Parathyroid adenoma (tissue), 2 donors: ENCODE results near the gene TREM1.

Experiments used
- H2AFZ ChIP-seq: fragments of 300-600 bp; sonication (generic); one replicate; pipeline ENCODE4 v1.7.0; 2017; ENCODE audit warnings: antibody characterized with exemption, mild to moderate bottlenecking
- H3K27ac ChIP-seq: fragments of 300-600 bp; sonication (generic); one replicate; pipeline ENCODE4 v1.7.0; 2017
- H3K27me3 ChIP-seq: fragments of 300-600 bp; sonication (generic); one replicate; pipeline ENCODE4 v1.7.0; 2017; ENCODE audit warnings: low read length; ENCODE audit not compliant: control insufficient read depth, insufficient read depth
- H3K36me3 ChIP-seq: fragments of 300-600 bp; sonication (generic); one replicate; pipeline ENCODE4 v1.7.0; 2017; ENCODE audit warnings: low read length; ENCODE audit not compliant: control insufficient read depth, insufficient read depth
- H3K4me1 ChIP-seq: fragments of 300-600 bp; sonication (generic); one replicate; pipeline ENCODE4 v1.7.0; 2017; ENCODE audit warnings: control low read depth
- H3K4me2 ChIP-seq: fragments of 300-600 bp; sonication (generic); one replicate; pipeline ENCODE4 v1.7.0; 2017; ENCODE audit warnings: low read length
- H3K4me3 ChIP-seq: fragments of 300-600 bp; sonication (generic); one replicate; pipeline ENCODE4 v1.7.0; 2017; ENCODE audit warnings: low read depth, low read length
- H3K79me2 ChIP-seq: fragments of 300-600 bp; sonication (generic); one replicate; pipeline ENCODE4 v1.7.0; 2017; ENCODE audit warnings: control low read depth
- H3K9ac ChIP-seq: fragments of 300-600 bp; sonication (generic); one replicate; pipeline ENCODE4 v1.7.0; 2017; ENCODE audit warnings: mild to moderate bottlenecking
- H3K9me3 ChIP-seq: fragments of 300-600 bp; sonication (generic); one replicate; pipeline ENCODE4 v1.7.0; 2017; ENCODE audit warnings: low read length; ENCODE audit not compliant: control insufficient read depth
- TF ChIP-seq, protein P1 (sequence below): fragments of 300-600 bp; sonication (generic); IDR thresholded peaks from one replicate; pipeline ENCODE4 v1.7.0; 2017; ENCODE audit warnings: antibody characterized with exemption, mild to moderate bottlenecking
- donor health status: primary hyperparathyroidism.

The TREM1 gene

DNA sequence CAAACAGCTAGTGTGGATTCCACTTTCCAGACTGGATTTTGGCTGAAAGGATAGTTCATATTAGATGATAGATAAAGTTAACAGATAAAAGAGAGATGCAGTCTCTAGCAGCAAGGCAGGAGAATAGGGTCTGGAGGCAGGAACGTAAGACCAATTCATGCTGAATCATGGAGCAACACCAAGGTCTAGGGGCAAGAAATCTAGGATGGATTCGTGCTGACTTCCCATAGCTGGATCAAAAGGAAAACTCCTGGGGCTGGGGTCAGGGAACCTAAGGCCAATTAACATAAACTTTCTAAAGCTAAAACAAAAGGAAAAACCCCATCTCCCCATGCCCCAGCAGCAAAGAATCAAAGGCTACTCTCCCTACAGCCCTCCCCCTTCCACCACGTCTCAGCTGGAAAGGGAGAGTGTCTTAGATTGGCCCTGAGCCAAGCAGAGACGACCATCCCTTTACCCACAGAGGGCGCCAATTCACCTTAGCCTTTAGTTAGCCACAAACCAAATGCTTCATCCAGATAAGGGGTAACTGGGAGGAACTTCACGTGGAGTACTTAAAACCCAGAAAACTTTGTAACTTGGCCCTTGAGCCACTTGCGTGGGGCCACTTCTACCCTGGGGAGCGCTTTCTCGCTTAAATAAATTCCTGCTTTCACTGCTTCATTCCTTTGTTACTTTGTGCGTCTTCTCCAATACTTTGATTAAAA, 7.6 kb downstream of the TREM1 start:
- Histone ChIP-seq H3K36me3 (no peaks in the 10 kb centered on the region), H3K4me1 (no peaks in the 10 kb centered on the region), H3K4me2 (no peak overlapping the region), H2AFZ (no peak overlapping the region), H3K9me3 (no peaks in the 10 kb centered on the region), H3K27me3 (no peaks in the 10 kb centered on the region), H3K27ac (no peak overlapping the region), H3K4me3 (no peak overlapping the region), H3K79me2 (no peaks in the 10 kb centered on the region), H3K9ac (no peak overlapping the region)
- TF ChIP-seq, protein P1, sequence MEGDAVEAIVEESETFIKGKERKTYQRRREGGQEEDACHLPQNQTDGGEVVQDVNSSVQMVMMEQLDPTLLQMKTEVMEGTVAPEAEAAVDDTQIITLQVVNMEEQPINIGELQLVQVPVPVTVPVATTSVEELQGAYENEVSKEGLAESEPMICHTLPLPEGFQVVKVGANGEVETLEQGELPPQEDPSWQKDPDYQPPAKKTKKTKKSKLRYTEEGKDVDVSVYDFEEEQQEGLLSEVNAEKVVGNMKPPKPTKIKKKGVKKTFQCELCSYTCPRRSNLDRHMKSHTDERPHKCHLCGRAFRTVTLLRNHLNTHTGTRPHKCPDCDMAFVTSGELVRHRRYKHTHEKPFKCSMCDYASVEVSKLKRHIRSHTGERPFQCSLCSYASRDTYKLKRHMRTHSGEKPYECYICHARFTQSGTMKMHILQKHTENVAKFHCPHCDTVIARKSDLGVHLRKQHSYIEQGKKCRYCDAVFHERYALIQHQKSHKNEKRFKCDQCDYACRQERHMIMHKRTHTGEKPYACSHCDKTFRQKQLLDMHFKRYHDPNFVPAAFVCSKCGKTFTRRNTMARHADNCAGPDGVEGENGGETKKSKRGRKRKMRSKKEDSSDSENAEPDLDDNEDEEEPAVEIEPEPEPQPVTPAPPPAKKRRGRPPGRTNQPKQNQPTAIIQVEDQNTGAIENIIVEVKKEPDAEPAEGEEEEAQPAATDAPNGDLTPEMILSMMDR, result peak; percentile 37

DNA sequence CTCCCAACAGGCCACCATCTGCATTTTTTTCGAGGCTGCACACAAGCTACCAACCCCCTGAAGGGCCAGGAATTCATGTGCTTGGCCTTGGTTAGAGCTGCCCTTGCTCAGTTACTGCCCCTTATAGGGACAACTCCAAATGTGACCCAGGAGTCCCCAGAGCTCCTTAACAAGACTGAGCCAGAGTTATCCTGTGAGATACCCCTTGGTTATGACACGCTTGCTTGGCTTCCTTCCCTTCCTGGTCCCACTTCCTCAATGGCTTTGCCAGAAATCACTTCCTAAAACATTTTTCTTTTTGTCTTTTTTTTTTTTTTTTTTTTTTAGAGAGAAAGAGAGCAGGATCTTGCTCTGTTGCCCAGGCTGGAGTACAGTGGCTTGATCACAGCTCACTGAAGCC, 8.9 kb downstream of the TREM1 start:
- Histone ChIP-seq H2AFZ (no peak overlapping the region), H3K36me3 (no peaks in the 10 kb centered on the region), H3K4me3 (no peak overlapping the region), H3K27me3 (no peaks in the 10 kb centered on the region), H3K9me3 (no peaks in the 10 kb centered on the region), H3K4me1 (no peaks in the 10 kb centered on the region), H3K9ac (no peak overlapping the region), H3K79me2 (no peaks in the 10 kb centered on the region), H3K27ac (no peak overlapping the region), H3K4me2 (no peak overlapping the region)
- TF ChIP-seq, protein P1, result no peak

DNA sequence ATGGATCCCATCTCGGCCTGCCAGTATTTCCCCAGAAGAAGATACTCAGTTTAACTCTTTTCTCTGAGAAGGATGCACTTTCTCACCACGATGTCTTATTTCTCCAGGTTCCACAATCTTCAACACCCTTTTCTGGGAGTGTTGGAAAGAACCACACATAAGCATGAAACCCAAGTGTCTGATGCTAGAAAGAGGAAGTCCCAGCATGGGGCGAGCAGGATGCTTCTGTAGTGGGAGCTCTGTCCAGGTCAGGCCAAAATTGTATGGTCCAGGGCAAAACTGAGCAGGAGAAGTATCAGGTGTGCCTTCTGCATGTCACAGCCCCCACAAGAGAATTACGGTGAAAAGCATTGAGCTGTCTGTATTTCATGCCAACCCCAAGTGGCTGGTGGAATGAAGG, 11.0 kb downstream of the TREM1 start:
- no peak overlapping the region for H3K9ac ChIP-seq
- no peak overlapping the region for H2AFZ ChIP-seq
- H3K79me2 ChIP-seq, result no peaks in the 10 kb centered on the region

DNA sequence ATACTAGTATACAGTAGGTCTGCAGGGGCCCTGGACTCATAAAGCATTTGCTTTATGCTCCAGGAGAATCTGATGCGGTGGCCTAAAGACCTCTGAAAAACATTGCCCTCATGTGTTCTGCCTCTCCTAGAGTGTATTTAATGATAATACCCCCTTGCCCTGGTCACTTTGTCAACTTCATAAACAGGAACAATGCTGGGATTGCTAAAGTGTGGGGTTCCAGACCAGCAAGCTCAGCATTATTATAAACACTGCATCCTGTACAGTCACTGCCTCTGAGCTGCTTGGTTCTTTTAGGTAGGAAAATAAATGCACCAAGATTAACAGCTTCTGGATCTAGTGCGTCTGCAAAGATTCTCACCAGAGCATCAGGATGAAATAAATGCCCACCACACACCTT, 12.2 kb downstream of the TREM1 start:
- TF ChIP-seq, protein P1, result no peak
- Histone ChIP-seq H3K9ac (no peak overlapping the region), H3K36me3 (no peaks in the 10 kb centered on the region), H3K9me3 (no peaks in the 10 kb centered on the region), H3K79me2 (no peaks in the 10 kb centered on the region), H3K4me2 (no peak overlapping the region), H2AFZ (no peak overlapping the region), H3K27me3 (no peaks in the 10 kb centered on the region), H3K4me1 (no peaks in the 10 kb centered on the region), H3K27ac (no peak overlapping the region), H3K4me3 (no peak overlapping the region)

More for the DNA sequence above, 11.0 kb downstream of the TREM1 start:
- TF ChIP-seq, protein P1, result no peak
- Histone ChIP-seq H3K27me3 (no peaks in the 10 kb centered on the region), H3K9me3 (no peaks in the 10 kb centered on the region), H3K4me2 (no peak overlapping the region), H3K4me3 (no peak overlapping the region), H3K4me1 (no peaks in the 10 kb centered on the region), H3K27ac (no peak overlapping the region), H3K36me3 (no peaks in the 10 kb centered on the region)

DNA sequence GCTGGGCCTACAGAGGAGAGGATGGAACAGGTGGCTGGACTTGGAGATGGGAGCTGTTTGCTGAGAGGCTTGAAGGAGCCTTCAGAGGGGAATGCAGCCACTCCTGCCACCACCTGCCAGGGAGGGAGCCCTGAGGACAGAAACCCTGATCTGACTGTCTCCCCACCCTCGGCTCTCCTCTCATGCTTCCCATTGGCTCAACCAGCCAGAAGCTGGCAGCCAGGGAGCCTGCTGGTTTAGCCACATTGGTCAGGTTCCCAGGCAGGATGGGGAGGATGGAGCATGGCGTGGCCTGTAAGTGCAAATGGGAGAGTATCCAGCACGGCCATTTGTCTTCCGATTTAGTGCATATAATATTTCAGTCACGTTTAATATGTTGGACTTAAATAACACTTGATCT, 12.8 kb downstream of the TREM1 start:
- no peaks in the 10 kb centered on the region for H3K4me1 ChIP-seq
- TF ChIP-seq, protein P1, result no peak
- no peaks in the 10 kb centered on the region for H3K36me3 ChIP-seq
- no peak overlapping the region for H3K4me2 ChIP-seq
- H3K27me3 ChIP-seq, result no peaks in the 10 kb centered on the region
- H3K27ac ChIP-seq, result no peak overlapping the region
- no peaks in the 10 kb centered on the region for H3K9me3 ChIP-seq
- H3K4me3 ChIP-seq, result no peak overlapping the region
- H3K79me2 ChIP-seq, result no peaks in the 10 kb centered on the region
- no peak overlapping the region for H3K9ac ChIP-seq
- no peak overlapping the region for H2AFZ ChIP-seq
